SK-N-SH (cell line): Measurements from ENCODE around the gene DNAJC24.

Experiments used
- ELF1 ChIP-seq: IDR thresholded peaks from 2 replicates; pipeline ENCODE4 v1.4.0; 2012
- RCOR1 ChIP-seq: fragments of 150-350 bp; IDR thresholded peaks from 2 replicates; pipeline ENCODE4 v1.6.1; 2017; ENCODE audit warnings: antibody characterized with exemption, low read length
- TAF1 ChIP-seq: IDR thresholded peaks from 2 replicates; pipeline ENCODE4 v1.6.1; 2012; ENCODE audit warnings: low read depth, mild to moderate bottlenecking, low read length, moderate library complexity, borderline replicate concordance
- TF ChIP-seq, protein P1 (sequence below): fragments of 200-600 bp; sonication (generic); IDR thresholded peaks from 2 replicates; pipeline ENCODE4 v1.6.1; 2017; ENCODE audit warnings: antibody characterized with exemption, mild to moderate bottlenecking, moderate library complexity
- TF ChIP-seq, protein P2 (sequence below): fragments of 150-350 bp; IDR thresholded peaks from 2 replicates; pipeline ENCODE4 v1.6.1; 2017; ENCODE audit warnings: antibody characterized with exemption, low read length, low read depth, borderline replicate concordance
- TF ChIP-seq, protein P3 (sequence below): IDR thresholded peaks from 2 replicates; pipeline ENCODE4 v1.6.1; 2012; ENCODE audit warnings: mild to moderate bottlenecking, low read depth, low read length, moderate library complexity

DNA sequence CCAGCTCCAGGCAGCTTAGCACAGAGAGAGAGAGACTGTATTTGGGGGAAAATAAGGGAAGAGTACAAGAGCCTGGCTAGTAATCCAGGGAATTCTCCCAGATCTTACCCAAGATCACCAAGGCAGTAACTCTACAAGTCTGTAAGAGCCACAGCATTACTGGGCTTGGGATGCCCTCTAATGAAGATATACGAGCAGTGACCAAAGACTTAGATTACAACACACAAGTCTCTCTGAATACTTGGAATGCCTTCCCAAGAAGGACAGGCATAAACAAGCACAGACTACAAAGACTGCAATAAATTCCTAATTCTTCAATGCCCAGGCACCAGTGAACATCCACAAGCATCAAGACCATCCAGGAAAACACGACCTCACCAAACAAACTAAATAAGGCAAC, 17.7 kb downstream of the DNAJC24 start:
- TF ChIP-seq, protein P1, sequence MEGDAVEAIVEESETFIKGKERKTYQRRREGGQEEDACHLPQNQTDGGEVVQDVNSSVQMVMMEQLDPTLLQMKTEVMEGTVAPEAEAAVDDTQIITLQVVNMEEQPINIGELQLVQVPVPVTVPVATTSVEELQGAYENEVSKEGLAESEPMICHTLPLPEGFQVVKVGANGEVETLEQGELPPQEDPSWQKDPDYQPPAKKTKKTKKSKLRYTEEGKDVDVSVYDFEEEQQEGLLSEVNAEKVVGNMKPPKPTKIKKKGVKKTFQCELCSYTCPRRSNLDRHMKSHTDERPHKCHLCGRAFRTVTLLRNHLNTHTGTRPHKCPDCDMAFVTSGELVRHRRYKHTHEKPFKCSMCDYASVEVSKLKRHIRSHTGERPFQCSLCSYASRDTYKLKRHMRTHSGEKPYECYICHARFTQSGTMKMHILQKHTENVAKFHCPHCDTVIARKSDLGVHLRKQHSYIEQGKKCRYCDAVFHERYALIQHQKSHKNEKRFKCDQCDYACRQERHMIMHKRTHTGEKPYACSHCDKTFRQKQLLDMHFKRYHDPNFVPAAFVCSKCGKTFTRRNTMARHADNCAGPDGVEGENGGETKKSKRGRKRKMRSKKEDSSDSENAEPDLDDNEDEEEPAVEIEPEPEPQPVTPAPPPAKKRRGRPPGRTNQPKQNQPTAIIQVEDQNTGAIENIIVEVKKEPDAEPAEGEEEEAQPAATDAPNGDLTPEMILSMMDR: no peak
- TF ChIP-seq, protein P2, sequence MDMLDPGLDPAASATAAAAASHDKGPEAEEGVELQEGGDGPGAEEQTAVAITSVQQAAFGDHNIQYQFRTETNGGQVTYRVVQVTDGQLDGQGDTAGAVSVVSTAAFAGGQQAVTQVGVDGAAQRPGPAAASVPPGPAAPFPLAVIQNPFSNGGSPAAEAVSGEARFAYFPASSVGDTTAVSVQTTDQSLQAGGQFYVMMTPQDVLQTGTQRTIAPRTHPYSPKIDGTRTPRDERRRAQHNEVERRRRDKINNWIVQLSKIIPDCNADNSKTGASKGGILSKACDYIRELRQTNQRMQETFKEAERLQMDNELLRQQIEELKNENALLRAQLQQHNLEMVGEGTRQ: no peak
- no peak for TF ChIP-seq ELF1
- TF ChIP-seq TAF1: no peak
- TF ChIP-seq RCOR1: no peak
- TF ChIP-seq, protein P3, sequence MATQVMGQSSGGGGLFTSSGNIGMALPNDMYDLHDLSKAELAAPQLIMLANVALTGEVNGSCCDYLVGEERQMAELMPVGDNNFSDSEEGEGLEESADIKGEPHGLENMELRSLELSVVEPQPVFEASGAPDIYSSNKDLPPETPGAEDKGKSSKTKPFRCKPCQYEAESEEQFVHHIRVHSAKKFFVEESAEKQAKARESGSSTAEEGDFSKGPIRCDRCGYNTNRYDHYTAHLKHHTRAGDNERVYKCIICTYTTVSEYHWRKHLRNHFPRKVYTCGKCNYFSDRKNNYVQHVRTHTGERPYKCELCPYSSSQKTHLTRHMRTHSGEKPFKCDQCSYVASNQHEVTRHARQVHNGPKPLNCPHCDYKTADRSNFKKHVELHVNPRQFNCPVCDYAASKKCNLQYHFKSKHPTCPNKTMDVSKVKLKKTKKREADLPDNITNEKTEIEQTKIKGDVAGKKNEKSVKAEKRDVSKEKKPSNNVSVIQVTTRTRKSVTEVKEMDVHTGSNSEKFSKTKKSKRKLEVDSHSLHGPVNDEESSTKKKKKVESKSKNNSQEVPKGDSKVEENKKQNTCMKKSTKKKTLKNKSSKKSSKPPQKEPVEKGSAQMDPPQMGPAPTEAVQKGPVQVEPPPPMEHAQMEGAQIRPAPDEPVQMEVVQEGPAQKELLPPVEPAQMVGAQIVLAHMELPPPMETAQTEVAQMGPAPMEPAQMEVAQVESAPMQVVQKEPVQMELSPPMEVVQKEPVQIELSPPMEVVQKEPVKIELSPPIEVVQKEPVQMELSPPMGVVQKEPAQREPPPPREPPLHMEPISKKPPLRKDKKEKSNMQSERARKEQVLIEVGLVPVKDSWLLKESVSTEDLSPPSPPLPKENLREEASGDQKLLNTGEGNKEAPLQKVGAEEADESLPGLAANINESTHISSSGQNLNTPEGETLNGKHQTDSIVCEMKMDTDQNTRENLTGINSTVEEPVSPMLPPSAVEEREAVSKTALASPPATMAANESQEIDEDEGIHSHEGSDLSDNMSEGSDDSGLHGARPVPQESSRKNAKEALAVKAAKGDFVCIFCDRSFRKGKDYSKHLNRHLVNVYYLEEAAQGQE: no peak
